ENCODE results near the gene SELENOW.

The SELENOW gene

GRCh38 chr19:47832723-47833122, 54.2 kb downstream of the SELENOW start:
- no peak for DNase-seq
